Stimulated activated CD8-positive, alpha-beta memory T cell treated with anti-CD3 and anti-CD28 coated beads, Interleukin-4, amount 100 ng/mL, for 4 hours (primary cell): ENCODE results near the gene SERPINB12.
A peak's percentile ranks its signal among the peaks of the same experiment; 100 is the strongest.

ENCODE experiments used
- DNase-seq, 2 donors: peaks; one replicate each; pipeline ENCODE4 v3.0.0-alpha.2; 2020; ENCODE audit warnings: low read depth in 2 of 2, low spot score in 1 of 2

Gene SERPINB12

DNA sequence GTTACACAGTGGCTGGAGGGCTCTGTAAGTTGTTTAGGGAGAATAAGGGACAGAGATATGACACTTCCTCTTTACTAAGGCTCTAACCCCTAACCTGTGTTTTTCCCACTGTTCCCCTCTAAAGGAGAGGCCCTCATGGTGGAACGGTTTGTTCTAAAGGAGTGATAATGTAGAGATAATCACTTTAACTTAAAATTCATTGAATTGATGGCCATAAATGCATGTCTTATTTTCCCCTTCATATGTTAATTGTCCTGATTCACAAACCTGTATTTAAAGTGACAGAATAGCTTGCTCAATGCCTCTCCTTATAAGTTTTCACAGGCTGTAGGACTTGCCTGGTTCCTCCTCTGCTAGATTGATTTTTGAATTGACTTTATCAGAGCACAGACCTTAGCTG, at the start of gene SERPINB12:
Gene SERPINB12, plus strand, starts transcription at position 301 of the 400 bp plus-strand sequence. CDS start 13,791 bp downstream, outside the sequence.
- DNase-seq = no peak

GRCh38 chr18:63492851-63493250, 49.3 kb upstream of the SERPINB12 start:
- no peak for DNase-seq

- DNase-seq = no peak
These were observed 46.5 kb upstream of the SERPINB12 start for GRCh38 chr18:63495675-63496074.

- no peak for DNase-seq
These were observed 36.4 kb upstream of the SERPINB12 start for GRCh38 chr18:63505566-63506335.

DNA sequence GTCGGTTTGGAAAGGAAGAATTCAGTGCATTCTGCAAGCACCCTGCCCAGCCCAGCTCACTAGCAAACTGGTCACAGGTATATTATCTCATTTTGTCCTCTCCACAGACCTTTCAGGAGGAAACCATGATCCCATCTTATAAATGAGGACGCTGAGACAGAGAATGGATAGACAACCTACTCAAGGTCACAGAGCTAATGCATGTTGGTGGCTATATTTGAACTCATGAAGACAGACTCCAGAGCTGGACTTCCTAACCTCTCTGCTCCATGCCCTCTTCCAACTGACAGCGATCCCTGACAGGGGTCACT, 35.9 kb upstream of the SERPINB12 start:
- no peak for DNase-seq

GRCh38 chr18:63508596-63508995, 33.6 kb upstream of the SERPINB12 start:
- no peak for DNase-seq

DNA sequence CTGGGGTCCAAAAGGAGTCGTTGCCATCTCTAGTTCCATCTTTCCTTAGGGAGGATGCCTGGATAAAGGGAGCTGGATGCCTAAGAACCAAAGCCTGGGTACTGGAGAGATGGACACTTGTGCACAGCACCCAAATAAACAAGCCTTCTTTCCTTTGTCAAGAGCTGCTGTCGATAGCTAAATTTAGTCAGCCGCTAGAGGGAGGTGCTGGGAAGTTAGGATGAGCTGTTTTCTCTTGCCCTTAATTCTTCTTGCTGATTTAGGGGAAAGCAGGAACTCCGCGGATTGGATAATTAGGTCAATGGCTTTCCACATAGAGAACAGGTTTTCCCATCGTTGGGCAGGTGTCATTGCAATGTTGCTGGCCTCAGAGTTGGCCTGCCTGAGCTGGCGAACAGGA, 30.9 kb upstream of the SERPINB12 start:
- no peak for DNase-seq

DNA sequence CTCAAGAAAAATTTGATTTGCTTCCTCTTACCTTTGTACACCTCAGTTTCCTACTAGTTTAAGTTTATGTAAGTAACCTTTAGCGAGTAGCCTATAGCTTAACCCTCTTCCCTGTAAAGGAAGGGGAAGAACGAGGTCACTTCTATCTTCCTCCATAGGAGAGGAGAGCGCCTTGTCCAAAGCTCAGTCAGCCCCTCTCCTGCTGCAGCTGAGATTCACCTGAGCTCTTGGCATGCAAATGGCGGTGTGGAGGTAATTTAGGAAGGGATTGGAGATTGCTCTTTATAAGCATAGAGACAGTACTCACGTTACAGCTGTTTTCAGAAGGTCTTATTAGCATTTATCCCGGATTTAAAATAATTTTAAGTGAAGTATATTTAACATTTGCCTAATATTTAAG, 27.8 kb upstream of the SERPINB12 start:
- DNase-seq = no peak

GRCh38 chr18:63514888-63515678, 27.1 kb upstream of the SERPINB12 start:
- no peak for DNase-seq

DNA sequence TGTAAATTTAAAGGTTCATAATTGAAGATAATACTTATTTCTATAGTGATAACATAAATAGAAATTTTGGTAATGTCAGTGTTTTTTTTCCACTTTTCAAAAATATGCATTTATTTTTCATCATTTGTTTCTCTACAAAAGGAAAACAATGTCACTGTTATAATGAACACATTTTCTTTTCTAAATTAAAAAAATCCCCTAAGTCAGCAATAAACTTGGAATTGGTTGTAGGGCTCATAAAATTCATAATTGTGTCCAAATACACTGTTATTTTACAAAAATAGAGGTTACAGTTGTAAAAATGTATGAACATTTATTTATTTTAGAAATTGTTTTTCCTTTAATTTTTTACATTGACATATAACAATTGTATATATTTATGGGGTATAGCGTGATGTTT, 26.4 kb upstream of the SERPINB12 start:
- DNase-seq = no peak

DNA sequence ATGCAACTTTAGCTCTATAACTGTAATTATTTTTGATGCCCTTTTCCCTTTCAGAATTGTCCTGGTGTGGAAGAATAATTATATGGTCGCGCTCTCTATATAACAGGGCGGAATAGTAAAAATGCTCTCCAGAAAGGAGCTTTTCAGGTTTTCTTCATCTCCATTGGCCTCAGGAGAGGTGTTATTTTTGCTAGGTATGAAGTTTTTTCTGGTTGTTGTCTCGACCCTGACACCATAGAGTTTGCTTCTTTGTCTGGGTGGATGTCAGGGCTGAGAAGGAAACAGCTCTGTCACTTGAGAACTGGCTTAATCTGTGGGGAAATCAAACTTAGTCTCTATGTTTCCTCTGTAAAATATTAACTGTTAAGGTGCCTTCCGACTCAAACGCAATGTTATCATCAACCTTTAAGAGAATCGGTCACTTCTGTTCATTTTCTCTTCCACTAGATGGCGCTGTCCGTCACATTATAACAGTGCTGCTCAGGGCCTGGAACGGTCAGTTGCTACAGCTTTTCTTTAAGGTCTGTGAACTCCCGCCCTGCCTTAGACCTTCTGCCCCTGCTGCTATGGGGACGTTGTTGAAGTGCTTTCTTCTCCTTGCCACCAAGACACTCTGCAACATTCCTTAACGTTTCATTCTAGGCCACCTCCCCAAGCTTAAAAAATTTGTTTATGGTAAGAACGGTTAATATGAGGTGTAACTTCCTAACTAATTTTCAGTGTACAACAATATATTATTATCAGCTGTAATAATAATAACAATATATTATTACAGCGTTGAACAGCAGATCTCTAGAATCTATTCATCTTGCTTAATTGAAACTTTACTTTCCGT, 23.8 kb upstream of the SERPINB12 start:
- DNase-seq = peak in 1 of 2 donors; percentile 12

GRCh38 chr18:63520053-63520685, 22.0 kb upstream of the SERPINB12 start:
- no peak for DNase-seq

GRCh38 chr18:63523660-63524059, 18.5 kb upstream of the SERPINB12 start:
- DNase-seq = no peak

GRCh38 chr18:63527251-63527650, 14.9 kb upstream of the SERPINB12 start:
- no peak for DNase-seq

DNA sequence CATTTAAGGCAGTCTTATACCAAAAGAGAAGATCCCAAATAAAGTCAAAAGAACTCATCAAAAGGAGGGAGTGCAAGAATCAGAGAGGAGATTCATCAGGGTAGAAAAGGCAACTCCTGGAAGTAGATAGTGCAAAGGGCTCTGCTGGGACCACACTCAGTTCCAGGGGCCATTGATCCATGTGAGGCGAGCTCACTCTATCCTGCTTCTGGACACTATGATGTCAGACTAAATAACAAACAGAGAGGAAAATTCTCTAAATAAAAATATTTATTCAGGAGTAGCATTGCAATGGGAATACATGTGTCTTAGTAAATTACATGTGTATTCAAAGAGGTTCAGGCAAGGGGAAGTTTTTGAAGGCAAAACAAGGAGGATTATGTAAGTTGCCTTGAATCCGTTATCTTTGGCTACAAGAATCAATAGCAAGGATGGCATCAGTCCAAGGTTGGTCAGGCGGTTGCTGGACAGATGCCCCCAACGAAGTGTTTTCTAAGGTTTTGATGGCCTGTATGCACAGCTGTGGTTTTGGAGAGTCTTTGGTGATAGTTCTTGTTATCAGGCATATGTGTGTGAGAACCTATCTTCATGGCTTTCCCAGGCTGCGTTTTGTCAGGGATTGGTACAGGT, 13.2 kb upstream of the SERPINB12 start:
- DNase-seq = no peak

- DNase-seq = no peak
These were observed 9.7 kb upstream of the SERPINB12 start for GRCh38 chr18:63532471-63532870.

GRCh38 chr18:63534615-63535014, 7.6 kb upstream of the SERPINB12 start:
- DNase-seq = no peak

DNA sequence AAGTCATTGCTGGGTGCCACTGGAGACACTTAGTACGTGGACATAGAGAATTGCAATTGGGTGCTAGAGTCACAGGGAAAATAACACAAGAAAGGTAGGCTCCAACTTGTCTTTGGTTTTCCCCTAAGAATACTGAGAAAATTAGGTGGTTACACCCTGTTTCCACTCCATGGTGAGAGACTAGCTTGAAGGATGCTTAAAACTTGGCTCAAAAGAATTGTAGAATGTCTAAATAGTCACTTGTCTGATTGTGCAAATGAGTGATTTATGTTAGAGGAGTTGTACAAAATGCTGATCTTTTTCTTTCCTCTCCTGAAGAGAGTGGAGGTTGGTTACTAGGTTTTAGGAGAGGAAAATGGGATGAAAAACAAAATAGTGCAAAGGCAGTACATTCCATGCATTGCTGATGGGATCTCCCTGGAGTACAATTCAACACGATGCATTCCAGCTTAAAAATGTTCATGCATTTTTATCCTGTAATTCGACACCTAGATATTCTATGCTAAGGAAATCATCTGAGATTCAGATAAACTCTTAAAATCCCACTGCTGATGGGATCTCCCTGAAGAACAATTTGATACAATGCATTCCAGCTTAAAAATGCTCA, 2.2 kb upstream of the SERPINB12 start:
- no peak for DNase-seq

DNA sequence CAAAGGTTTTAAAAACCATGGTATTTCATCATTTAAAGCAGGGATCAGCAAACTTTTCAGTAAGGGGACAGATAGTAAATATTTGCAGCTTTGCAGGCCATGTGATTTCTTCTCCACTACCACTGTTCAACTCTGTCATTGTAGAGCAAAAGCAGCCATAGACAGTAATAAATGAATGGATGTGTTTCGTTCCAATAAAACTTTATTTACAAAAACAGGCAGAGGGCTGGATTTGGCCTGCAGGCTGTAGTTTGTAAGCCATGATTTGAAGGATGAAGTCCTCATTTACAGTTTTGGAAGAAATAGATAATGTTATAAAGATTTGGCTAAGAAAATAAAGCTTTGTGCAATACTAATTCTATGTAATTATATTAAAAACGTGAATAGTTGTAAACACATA, 1.8 kb downstream of the SERPINB12 start:
- no peak for DNase-seq

DNA sequence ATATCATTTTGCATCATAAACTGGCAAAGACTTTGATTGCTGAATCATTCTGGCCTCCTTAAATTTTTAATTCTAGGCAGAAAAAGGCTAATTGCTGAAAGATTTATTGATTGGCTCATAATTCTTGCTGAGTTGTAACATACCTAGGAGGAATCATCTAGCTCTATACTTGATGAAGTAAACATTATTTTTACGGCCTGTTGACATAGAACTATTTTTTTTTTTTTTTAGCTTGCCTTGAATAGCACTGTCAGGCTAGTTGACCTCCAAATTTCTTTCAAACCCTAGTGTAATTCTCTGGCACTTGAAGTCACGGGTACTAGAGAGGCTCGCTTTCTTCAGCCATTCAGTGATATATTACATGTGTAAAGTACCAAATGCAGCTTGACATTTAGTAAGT, 2.8 kb downstream of the SERPINB12 start:
- DNase-seq = no peak
